Stimulated activated CD4-positive, alpha-beta T cell treated with anti-CD3 and anti-CD28 coated beads, Interleukin-12 subunit alpha, Interleukin-12 subunit beta, amount 100 ng/mL, for 24 hours (primary cell): Measurements from ENCODE around the gene ARL2BP.
"Not testable (repeated sequence)": the region's sequence is repeated elsewhere in the genome, so short reads cannot be mapped to it uniquely, and the experiment has no call there.

Source experiments
- DNase-seq, 2 experiments: peaks; one replicate each; pipeline ENCODE4 v3.0.0-alpha.2; 2020; ENCODE audit warnings: low read depth in 2 of 2

Gene ARL2BP

GRCh38 chr16:57244767-57245471 lies at the start of gene ARL2BP:
Gene ARL2BP (plus strand): TSS chr16:57245259. CDS start chr16:57245368, 109 bp downstream.
- DNase-seq, result peak; percentile 89 to 97

- DNase-seq, result no peak
Measured at GRCh38 chr16:57196286-57196685, 48.8 kb upstream of the ARL2BP start.

- no peak for DNase-seq
Measured at GRCh38 chr16:57196753-57197152, 48.3 kb upstream of the ARL2BP start.

- DNase-seq, result not testable (repeated sequence)
Measured at GRCh38 chr16:57200321-57200720, 44.7 kb upstream of the ARL2BP start.

GRCh38 chr16:57200926-57201325 lies 44.1 kb upstream of the ARL2BP start:
- DNase-seq, result not testable (repeated sequence)

GRCh38 chr16:57202095-57202886 lies 42.8 kb upstream of the ARL2BP start:
- DNase-seq, result no peak

- DNase-seq, result no peak
Measured at GRCh38 chr16:57203451-57203850, 41.6 kb upstream of the ARL2BP start.

GRCh38 chr16:57204675-57205074 lies 40.4 kb upstream of the ARL2BP start:
- no peak for DNase-seq

GRCh38 chr16:57208926-57209325 lies 36.1 kb upstream of the ARL2BP start:
- DNase-seq, result no peak

GRCh38 chr16:57209780-57210179 lies 35.3 kb upstream of the ARL2BP start:
- DNase-seq, result no peak

- DNase-seq, result no peak
Measured at GRCh38 chr16:57213462-57213861, 31.6 kb upstream of the ARL2BP start.

- DNase-seq, result no peak
Measured at GRCh38 chr16:57216968-57217367, 28.1 kb upstream of the ARL2BP start.

GRCh38 chr16:57223057-57223456 lies 22.0 kb upstream of the ARL2BP start:
- DNase-seq, result no peak

- no peak for DNase-seq
Measured at GRCh38 chr16:57224651-57225335, 20.3 kb upstream of the ARL2BP start.

- no peak for DNase-seq
Measured at GRCh38 chr16:57225978-57226377, 19.1 kb upstream of the ARL2BP start.

- no peak for DNase-seq
Measured at GRCh38 chr16:57226701-57227621, 18.1 kb upstream of the ARL2BP start.

- no peak for DNase-seq
Measured at GRCh38 chr16:57229079-57229478, 16.0 kb upstream of the ARL2BP start.

GRCh38 chr16:57231821-57232350 lies 13.2 kb upstream of the ARL2BP start:
- no peak for DNase-seq

GRCh38 chr16:57233944-57234706 lies 10.9 kb upstream of the ARL2BP start:
- DNase-seq, result no peak

GRCh38 chr16:57234707-57235092 lies 10.4 kb upstream of the ARL2BP start:
- no peak for DNase-seq
